OCI-LY7 (cell line): ENCODE measurements around the gene WNT11. TPM values are rescaled to one million over a fixed set of nuclear protein-coding genes. Genes with fewer than 3 reads are reported as not detected.

ENCODE experiments used
- BruUV-seq: library from RNA; stranded (reverse); fragments of 400-500 nt; replicated peaks from 2 replicates; lab custom pipeline; 2021; lab: Mats Ljungman, UMichigan
- CTCF ChIA-PET: fragments of 300-600 bp; sonication (Branson Sonifier 250); formaldehyde crosslinking; loops from one replicate; lab custom pipeline; 2022; ENCODE audit warnings: antibody characterized with exemption; ENCODE audit not compliant: unreplicated experiment; lab: Charles Lee
- POLR2A ChIA-PET: fragments of 300-600 bp; sonication (Branson Sonifier 250); formaldehyde crosslinking; loops from one replicate; lab custom pipeline; 2022; ENCODE audit warnings: antibody characterized with exemption; lab: Charles Lee
- DNase-seq: peaks from one replicate; pipeline ENCODE4 v3.0.0-alpha.2; 2015; ENCODE audit warnings: low spot score
- H2AFZ ChIP-seq: fragments of 200-600 bp; sonication (generic), shearing (Covaris generic); 2 replicates; pipeline ENCODE4 v1.6.1; 2014; ENCODE audit warnings: mild to moderate bottlenecking, antibody characterized with exemption, low read length, moderate library complexity
- H3K27ac ChIP-seq: fragments of 200-600 bp; sonication (generic); 2 replicates; pipeline ENCODE4 v1.5.1; 2014; ENCODE audit warnings: mixed run types, low read depth, mild to moderate bottlenecking, moderate library complexity, low read length, inconsistent platforms; ENCODE audit not compliant: poor library complexity, severe bottlenecking
- H3K36me3 ChIP-seq: fragments of 200-600 bp; sonication (generic); 2 replicates; pipeline ENCODE4 v1.6.1; 2014; ENCODE audit warnings: mild to moderate bottlenecking, antibody characterized with exemption, low read length, moderate library complexity, mixed read lengths; ENCODE audit not compliant: insufficient read depth
- H3K4me1 ChIP-seq: fragments of 200-600 bp; sonication (generic); 2 replicates; pipeline ENCODE4 v1.5.1; 2014; ENCODE audit warnings: mild to moderate bottlenecking, low read length; ENCODE audit not compliant: insufficient read depth, poor library complexity, severe bottlenecking
- H3K4me2 ChIP-seq: fragments of 200-600 bp; sonication (generic); 2 replicates; pipeline ENCODE4 v1.6.1; 2014; ENCODE audit warnings: mild to moderate bottlenecking, low read length
- H3K4me3 ChIP-seq: fragments of 200-600 bp; sonication (generic); 2 replicates; pipeline ENCODE4 v1.5.1; 2014; ENCODE audit warnings: mild to moderate bottlenecking, low read depth, low read length; ENCODE audit not compliant: poor library complexity, severe bottlenecking
- H3K79me2 ChIP-seq: fragments of 200-600 bp; sonication (generic); 2 replicates; pipeline ENCODE4 v1.6.1; 2016; ENCODE audit warnings: low read depth, mild to moderate bottlenecking, low read length, moderate library complexity, mixed read lengths; ENCODE audit not compliant: insufficient read depth
- H3K9me2 ChIP-seq: fragments of 200-600 bp; sonication (generic); 2 replicates; pipeline ENCODE4 v1.6.1; 2016; ENCODE audit warnings: mild to moderate bottlenecking, low read length, mixed read lengths; ENCODE audit not compliant: insufficient read depth
- H3K9me3 ChIP-seq: fragments of 200-600 bp; sonication (generic); 2 replicates; pipeline ENCODE4 v1.6.1; 2014; ENCODE audit warnings: mild to moderate bottlenecking, mixed run types, low read length, mixed read lengths
- H4K20me1 ChIP-seq: fragments of 200-600 bp; sonication (generic); 2 replicates; pipeline ENCODE4 v1.6.1; 2014; ENCODE audit warnings: mild to moderate bottlenecking, antibody characterized with exemption, low read length, moderate library complexity, mixed read lengths; ENCODE audit not compliant: insufficient read depth
- EZH2phosphoT487 ChIP-seq: fragments of 200-600 bp; sonication (generic); IDR thresholded peaks from 2 replicates; pipeline ENCODE4 v1.6.1; 2018; ENCODE audit warnings: low read depth, borderline replicate concordance, mild to moderate bottlenecking, mixed run types, antibody characterized with exemption, low read length, moderate library complexity, mixed read lengths
- intact Hi-C: fragments of 100-400 bp; cut with micrococcal nuclease; formaldehyde crosslinking; loops from one replicate; pipeline ENCODE4 v1.10.0; 2022; ENCODE audit not compliant: unreplicated experiment
- total RNA-seq, 2 experiments: library from RNA; depleted of rRNA in 1 of 2; stranded (reverse); fragments of >200 nt in 1 of 2; shearing (Covaris generic) in 1 of 2; gene quantifications; 2 replicates each; pipeline ENCODE4 v1.2.3, GENCODE V29; 2014 to 2022
- TF ChIP-seq, protein P1 (sequence below): fragments of 200-600 bp; sonication (generic); conservative IDR thresholded peaks from 2 replicates; pipeline ENCODE4 v1.5.1; 2014; ENCODE audit warnings: mild to moderate bottlenecking, antibody characterized with exemption, low read length, moderate library complexity, mixed read lengths

WNT11 gene
- total RNA-seq, 2 experiments from 2014 or later, result not detected

DNA sequence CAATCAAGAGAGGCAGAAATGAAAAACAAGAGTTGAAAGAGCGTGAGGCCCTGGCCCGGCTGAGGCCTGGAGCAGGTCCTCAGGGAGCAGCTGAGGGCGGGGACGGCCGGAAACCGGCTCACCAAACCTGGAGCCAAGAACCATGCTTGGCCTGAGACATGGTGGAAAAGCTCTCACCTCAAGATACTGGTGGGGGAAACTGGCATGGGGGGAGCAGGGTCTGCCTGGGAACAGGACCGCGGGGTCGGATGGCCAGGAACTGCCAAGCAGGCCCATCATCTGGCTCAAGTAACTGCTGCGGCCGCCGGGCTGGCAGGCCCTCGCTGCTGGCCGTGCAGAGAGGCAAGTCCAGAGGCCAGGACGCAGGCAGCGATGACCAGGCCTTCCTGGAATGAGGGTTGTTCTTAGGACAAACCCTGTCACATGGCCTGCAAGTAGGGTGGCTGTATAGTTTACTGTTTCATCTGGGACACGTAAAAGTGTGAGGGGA is 18.9 kb upstream of the WNT11 start:
- no peaks in the 10 kb centered on the region for H4K20me1 ChIP-seq
- no peak overlapping the region for H2AFZ ChIP-seq
- ChIA-PET POLR2A (no interaction called here), CTCF (no interaction called here)
- DNase-seq, result no peak
- H3K27ac ChIP-seq, result no peak overlapping the region
- TF ChIP-seq EZH2phosphoT487, result no peak
- TF ChIP-seq, protein P1, sequence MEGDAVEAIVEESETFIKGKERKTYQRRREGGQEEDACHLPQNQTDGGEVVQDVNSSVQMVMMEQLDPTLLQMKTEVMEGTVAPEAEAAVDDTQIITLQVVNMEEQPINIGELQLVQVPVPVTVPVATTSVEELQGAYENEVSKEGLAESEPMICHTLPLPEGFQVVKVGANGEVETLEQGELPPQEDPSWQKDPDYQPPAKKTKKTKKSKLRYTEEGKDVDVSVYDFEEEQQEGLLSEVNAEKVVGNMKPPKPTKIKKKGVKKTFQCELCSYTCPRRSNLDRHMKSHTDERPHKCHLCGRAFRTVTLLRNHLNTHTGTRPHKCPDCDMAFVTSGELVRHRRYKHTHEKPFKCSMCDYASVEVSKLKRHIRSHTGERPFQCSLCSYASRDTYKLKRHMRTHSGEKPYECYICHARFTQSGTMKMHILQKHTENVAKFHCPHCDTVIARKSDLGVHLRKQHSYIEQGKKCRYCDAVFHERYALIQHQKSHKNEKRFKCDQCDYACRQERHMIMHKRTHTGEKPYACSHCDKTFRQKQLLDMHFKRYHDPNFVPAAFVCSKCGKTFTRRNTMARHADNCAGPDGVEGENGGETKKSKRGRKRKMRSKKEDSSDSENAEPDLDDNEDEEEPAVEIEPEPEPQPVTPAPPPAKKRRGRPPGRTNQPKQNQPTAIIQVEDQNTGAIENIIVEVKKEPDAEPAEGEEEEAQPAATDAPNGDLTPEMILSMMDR, result no peak
- no peak overlapping the region for H3K4me3 ChIP-seq
- intact Hi-C loops, result no loop called here
- no peaks in the 10 kb centered on the region for H3K4me1 ChIP-seq
- H3K79me2 ChIP-seq, result no peaks in the 10 kb centered on the region
- no peak overlapping the region for H3K4me2 ChIP-seq
- BruUV-seq, result no TSS peak
- no peaks in the 10 kb centered on the region for H3K9me2 ChIP-seq
- H3K9me3 ChIP-seq, result no peaks in the 10 kb centered on the region
- no peaks in the 10 kb centered on the region for H3K36me3 ChIP-seq

DNA sequence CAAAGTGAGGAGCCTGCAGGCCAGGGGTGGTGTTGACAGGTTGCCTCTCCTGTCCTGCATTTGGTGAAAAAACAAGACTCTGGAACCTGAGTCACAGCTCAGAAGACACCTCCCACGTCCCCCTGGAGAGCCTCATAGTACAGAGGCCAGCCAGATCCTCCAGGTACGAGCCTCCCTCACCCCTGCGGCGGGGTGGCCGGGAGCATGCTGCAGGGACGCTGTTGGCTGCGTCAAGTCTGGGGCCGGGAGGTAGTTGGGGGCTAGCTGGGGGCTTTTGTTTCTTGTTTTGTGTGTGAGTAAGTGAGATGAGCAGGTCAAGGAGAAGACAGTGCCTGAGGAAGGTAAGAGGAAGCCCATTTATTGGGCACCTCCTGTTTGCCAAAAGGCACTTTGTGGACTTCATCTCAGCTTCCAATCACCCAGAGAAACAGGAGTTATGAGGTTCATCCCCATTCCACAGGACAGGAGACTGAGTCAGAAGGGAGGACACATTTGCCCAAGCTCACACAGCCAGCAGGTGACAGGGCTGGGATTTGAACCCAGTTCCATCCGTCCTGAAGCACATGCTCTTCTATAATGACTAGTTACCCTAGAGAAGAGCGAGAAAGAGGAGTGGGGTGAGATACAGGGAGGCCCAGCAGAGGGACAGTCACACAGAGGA is 18.3 kb upstream of the WNT11 start:
- Histone ChIP-seq H3K79me2 (no peaks in the 10 kb centered on the region), H3K36me3 (no peaks in the 10 kb centered on the region), H3K9me2 (no peaks in the 10 kb centered on the region), H4K20me1 (no peaks in the 10 kb centered on the region), H2AFZ (no peak overlapping the region), H3K4me3 (no peak overlapping the region), H3K27ac (no peak overlapping the region), H3K4me2 (no peak overlapping the region), H3K4me1 (no peaks in the 10 kb centered on the region), H3K9me3 (no peaks in the 10 kb centered on the region)
- CTCF ChIA-PET, result no interaction called here
- no TSS peak for BruUV-seq
- POLR2A ChIA-PET, result no interaction called here
- intact Hi-C loops, result no loop called here
- DNase-seq, result no peak
- TF ChIP-seq, protein P1, result no peak
- no peak for TF ChIP-seq EZH2phosphoT487

- H3K36me3 ChIP-seq, result no peaks in the 10 kb centered on the region
- POLR2A ChIA-PET, result no interaction called here
- no peak overlapping the region for H2AFZ ChIP-seq
- no peaks in the 10 kb centered on the region for H3K79me2 ChIP-seq
- no peaks in the 10 kb centered on the region for H3K4me1 ChIP-seq
- no peak overlapping the region for H3K27ac ChIP-seq
- BruUV-seq, result no TSS peak
- no peak overlapping the region for H3K4me3 ChIP-seq
- H4K20me1 ChIP-seq, result no peaks in the 10 kb centered on the region
- no peak overlapping the region for H3K4me2 ChIP-seq
- no peak for DNase-seq
- no peaks in the 10 kb centered on the region for H3K9me2 ChIP-seq
- CTCF ChIA-PET, result no interaction called here
- intact Hi-C loops, result no loop called here
- no peaks in the 10 kb centered on the region for H3K9me3 ChIP-seq
- TF ChIP-seq, protein P1, result no peak
- TF ChIP-seq EZH2phosphoT487, result no peak
Observed at GRCh38 chr11:76221365-76221764, 15.1 kb upstream of the WNT11 start.
